Measurements from ENCODE around the gene ARHGAP23. TPM values are rescaled to one million over a fixed set of nuclear protein-coding genes. Genes with fewer than 3 reads are reported as not detected.

Gene ARHGAP23
- total RNA-seq, 1 experiment from 2014 or later: 19.0 TPM

DNA sequence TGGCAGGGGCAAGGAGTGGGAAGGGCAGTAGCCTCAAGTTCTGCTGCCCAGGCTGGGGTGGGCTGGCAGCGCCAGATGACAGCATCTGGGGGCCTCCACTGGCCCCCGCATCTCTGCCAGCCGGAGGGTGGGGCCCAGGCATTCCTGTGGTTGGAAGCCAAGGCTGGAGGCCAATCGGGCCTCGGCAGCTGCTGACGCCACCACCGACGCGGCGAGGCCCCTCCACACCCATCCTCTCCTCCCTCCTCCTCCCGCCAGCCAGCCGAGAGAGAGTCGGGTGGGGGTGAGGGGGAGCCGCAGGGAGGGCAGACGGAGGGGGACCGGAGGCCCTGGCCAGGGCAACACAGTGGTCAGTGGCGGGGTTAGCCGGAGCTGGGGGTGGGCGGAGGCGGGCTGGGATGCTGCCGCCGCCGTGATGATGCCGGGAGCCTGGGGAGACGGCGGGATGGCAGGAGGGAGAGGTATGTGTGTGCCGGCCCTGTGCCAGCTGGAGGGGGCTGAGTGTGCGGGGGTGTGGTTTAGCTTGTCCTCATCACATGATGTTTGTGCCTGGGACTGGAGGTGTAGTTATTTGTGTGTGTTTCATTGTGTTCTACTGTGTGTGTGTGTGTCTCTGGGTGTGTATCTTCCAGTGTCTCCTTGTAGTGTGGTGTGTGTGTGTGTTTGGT, 36.6 kb downstream of the ARHGAP23 start:
- TF ChIP-seq EZH2 (IDR thresholded peaks at IDR 0.05; ENCODE audit: borderline replicate concordance, low read depth, low read length, poor library complexity, severe bottlenecking): no peak
- TF ChIP-seq, protein P1, sequence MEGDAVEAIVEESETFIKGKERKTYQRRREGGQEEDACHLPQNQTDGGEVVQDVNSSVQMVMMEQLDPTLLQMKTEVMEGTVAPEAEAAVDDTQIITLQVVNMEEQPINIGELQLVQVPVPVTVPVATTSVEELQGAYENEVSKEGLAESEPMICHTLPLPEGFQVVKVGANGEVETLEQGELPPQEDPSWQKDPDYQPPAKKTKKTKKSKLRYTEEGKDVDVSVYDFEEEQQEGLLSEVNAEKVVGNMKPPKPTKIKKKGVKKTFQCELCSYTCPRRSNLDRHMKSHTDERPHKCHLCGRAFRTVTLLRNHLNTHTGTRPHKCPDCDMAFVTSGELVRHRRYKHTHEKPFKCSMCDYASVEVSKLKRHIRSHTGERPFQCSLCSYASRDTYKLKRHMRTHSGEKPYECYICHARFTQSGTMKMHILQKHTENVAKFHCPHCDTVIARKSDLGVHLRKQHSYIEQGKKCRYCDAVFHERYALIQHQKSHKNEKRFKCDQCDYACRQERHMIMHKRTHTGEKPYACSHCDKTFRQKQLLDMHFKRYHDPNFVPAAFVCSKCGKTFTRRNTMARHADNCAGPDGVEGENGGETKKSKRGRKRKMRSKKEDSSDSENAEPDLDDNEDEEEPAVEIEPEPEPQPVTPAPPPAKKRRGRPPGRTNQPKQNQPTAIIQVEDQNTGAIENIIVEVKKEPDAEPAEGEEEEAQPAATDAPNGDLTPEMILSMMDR (conservative IDR thresholded peaks at IDR 0.05; ENCODE audit: low read depth, low read length): no peak
- peaks cover 10% of the 10 kb centered on the region for H3K4me1 ChIP-seq (ENCODE audit: insufficient read depth, low read length, poor library complexity, severe bottlenecking)
- CTCF ChIA-PET: interaction anchor here (0.7 kb wide), 1 partner anchor 20 kb away, joined by 3 read pairs; no protein-coding TSS in a partner anchor
- POLR2A ChIA-PET (ENCODE audit: low non-redundant PET): no interaction called here
- H3K36me3 ChIP-seq (ENCODE audit: insufficient read depth, low read length, poor library complexity, severe bottlenecking): peaks cover 7% of the 10 kb centered on the region
- BruUV-seq (replicated peaks): TSS peak; percentile 44
- intact Hi-C loops (cut with micrococcal nuclease; ENCODE audit: unreplicated experiment): no loop called here
- H3K27me3 ChIP-seq (replicated peaks; ENCODE audit: insufficient read depth, low read depth, low read length, poor library complexity): no peaks in the 10 kb centered on the region
- DNase-seq (ENCODE audit: low spot score): peak; percentile 75
- H3K4me3 ChIP-seq (ENCODE audit: low read depth, low read length, poor library complexity, severe bottlenecking): peak overlapping the region; percentile 48
- no peaks in the 10 kb centered on the region for H3K9me3 ChIP-seq (ENCODE audit: low read depth, low read length, poor library complexity, severe bottlenecking)
- peak overlapping the region; percentile 63 for H3K27ac ChIP-seq (ENCODE audit: low read depth, low read length, poor library complexity, severe bottlenecking)

DNA sequence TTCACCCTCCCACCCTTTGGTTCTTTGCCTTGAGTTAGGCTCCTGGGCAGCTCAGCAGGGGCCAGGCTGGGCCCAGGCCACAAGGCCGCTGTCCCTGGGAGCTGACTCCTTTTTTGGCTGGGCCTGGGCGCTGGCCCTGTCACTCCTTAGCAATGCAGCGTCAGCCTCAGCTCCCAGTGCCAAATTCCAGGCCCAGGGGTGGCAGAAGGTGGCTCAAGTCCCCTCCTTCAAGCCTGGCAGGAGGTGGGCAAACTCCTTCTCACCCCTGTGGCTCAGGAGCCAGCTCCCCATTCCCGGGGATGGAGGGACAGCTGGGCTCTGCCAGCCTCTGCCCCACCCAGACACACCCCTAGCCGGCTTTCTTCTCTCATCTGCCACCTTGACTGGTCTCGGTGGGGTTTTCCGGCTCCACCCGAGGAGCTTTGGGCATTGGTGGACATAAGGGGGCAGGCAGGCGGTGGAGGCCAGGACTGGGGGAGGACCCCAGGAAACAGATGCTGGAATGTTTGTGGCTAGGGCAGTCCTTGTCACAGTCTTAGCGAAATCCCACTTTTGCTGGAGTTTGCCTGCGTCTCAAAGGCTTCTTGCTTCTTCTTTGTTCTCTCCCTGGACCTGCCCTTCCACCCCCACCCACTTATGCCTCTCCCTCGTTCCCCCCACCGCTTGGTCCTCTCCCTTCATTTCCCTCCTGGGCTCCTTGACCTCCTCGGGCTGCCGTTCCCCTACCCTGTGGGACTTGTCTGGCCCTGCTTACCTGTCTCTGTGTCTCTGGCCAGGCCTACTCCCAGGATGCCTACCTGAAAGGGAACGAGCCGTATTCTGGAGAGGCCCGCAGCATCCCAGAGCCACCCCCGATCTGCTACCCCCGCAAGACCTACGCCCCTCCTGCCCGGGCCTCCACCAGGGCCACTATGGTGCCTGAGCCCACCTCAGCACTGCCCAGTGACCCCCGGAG, 37.4 kb downstream of the ARHGAP23 start:
- Histone ChIP-seq H3K27ac (ENCODE audit: low read depth, low read length, poor library complexity, severe bottlenecking) (peak overlapping the region; percentile 63), H3K9me3 (ENCODE audit: low read depth, low read length, poor library complexity, severe bottlenecking) (no peaks in the 10 kb centered on the region), H3K27me3 (replicated peaks; ENCODE audit: insufficient read depth, low read depth, low read length, poor library complexity) (no peaks in the 10 kb centered on the region), H3K4me3 (ENCODE audit: low read depth, low read length, poor library complexity, severe bottlenecking) (peak overlapping the region; percentile 48), H3K36me3 (ENCODE audit: insufficient read depth, low read length, poor library complexity, severe bottlenecking) (peaks cover 7% of the 10 kb centered on the region), H3K4me1 (ENCODE audit: insufficient read depth, low read length, poor library complexity, severe bottlenecking) (peaks cover 10% of the 10 kb centered on the region)
- DNase-seq (ENCODE audit: low spot score): no peak
- ChIA-PET CTCF (interaction anchor here (0.7 kb wide), 1 partner anchor 20 kb away, joined by 3 read pairs; no protein-coding TSS in a partner anchor), POLR2A (ENCODE audit: low non-redundant PET) (no interaction called here)
- TF ChIP-seq, protein P1 (conservative IDR thresholded peaks at IDR 0.05; ENCODE audit: low read depth, low read length): no peak
- no peak for TF ChIP-seq EZH2 (IDR thresholded peaks at IDR 0.05; ENCODE audit: borderline replicate concordance, low read depth, low read length, poor library complexity, severe bottlenecking)
- intact Hi-C loops (cut with micrococcal nuclease; ENCODE audit: unreplicated experiment): no loop called here
- BruUV-seq (replicated peaks): no TSS peak

DNA sequence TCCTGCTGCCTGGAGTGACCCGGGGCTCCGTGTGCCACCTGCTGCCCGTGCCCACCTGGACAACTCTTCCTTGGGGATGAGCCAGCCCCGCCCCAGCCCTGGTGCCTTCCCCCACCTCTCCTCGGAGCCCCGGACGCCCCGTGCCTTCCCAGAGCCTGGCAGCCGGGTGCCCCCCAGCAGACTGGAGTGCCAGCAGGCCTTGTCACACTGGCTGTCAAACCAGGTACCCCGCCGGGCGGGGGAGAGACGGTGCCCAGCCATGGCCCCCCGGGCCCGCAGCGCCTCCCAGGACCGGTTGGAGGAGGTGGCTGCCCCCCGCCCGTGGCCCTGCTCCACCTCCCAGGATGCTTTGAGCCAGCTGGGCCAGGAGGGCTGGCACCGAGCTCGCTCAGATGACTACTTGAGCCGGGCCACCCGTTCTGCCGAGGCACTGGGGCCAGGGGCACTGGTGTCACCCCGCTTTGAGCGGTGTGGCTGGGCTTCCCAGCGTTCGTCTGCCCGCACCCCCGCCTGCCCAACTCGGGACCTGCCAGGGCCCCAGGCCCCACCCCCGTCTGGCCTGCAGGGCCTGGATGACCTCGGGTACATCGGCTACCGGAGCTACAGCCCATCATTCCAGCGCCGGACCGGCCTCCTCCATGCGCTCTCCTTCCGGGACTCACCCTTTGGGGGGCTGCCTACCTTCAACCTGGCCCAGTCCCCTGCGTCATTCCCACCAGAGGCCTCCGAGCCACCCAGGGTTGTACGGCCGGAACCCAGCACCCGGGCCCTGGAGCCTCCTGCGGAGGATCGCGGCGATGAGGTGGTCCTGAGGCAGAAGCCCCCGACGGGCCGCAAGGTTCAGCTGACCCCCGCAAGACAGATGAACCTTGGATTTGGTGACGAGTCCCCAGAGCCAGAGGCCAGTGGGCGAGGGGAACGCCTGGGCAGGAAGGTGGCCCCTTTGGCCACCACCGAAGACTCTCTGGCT, 38.4 kb downstream of the ARHGAP23 start:
- Histone ChIP-seq H3K4me3 (ENCODE audit: low read depth, low read length, poor library complexity, severe bottlenecking) (no peak overlapping the region), H3K27ac (ENCODE audit: low read depth, low read length, poor library complexity, severe bottlenecking) (no peak overlapping the region), H3K27me3 (replicated peaks; ENCODE audit: insufficient read depth, low read depth, low read length, poor library complexity) (no peaks in the 10 kb centered on the region), H3K36me3 (ENCODE audit: insufficient read depth, low read length, poor library complexity, severe bottlenecking) (peaks cover 7% of the 10 kb centered on the region), H3K9me3 (ENCODE audit: low read depth, low read length, poor library complexity, severe bottlenecking) (no peaks in the 10 kb centered on the region), H3K4me1 (ENCODE audit: insufficient read depth, low read length, poor library complexity, severe bottlenecking) (peaks cover 10% of the 10 kb centered on the region)
- intact Hi-C loops (cut with micrococcal nuclease; ENCODE audit: unreplicated experiment): no loop called here
- no peak for TF ChIP-seq EZH2 (IDR thresholded peaks at IDR 0.05; ENCODE audit: borderline replicate concordance, low read depth, low read length, poor library complexity, severe bottlenecking)
- TF ChIP-seq, protein P1 (conservative IDR thresholded peaks at IDR 0.05; ENCODE audit: low read depth, low read length): no peak
- DNase-seq (ENCODE audit: low spot score): no peak
- POLR2A ChIA-PET (ENCODE audit: low non-redundant PET): no interaction called here
- no TSS peak for BruUV-seq (replicated peaks)
- CTCF ChIA-PET: no interaction called here

Measured in A673 (cell line).